SHP77 treated with DMSO at 0.1 percent for 48 hours (cell line): ENCODE data around the gene DNM2.
"Not testable (repeated sequence)": the region's sequence is repeated elsewhere in the genome, so short reads cannot be mapped to it uniquely, and the experiment has no call there.

Experiments
- DNase-seq: peaks from one replicate; lab custom pipeline; 2025; lab: John Stamatoyannopoulos, UW

The DNM2 gene

GRCh38 chr19:10817291-10818038, 99.6 kb downstream of the DNM2 start:
- DNase-seq = no peak

- DNase-seq = no peak
Observed at GRCh38 chr19:10818301-10819123, 100.6 kb downstream of the DNM2 start.

- no peak for DNase-seq
Observed at GRCh38 chr19:10819124-10820060, 101.5 kb downstream of the DNM2 start.

GRCh38 chr19:10820173-10820572, 102.3 kb downstream of the DNM2 start:
- DNase-seq = no peak

GRCh38 chr19:10823690-10824089, 105.8 kb downstream of the DNM2 start:
- DNase-seq = no peak

GRCh38 chr19:10826231-10826630, 108.4 kb downstream of the DNM2 start:
- DNase-seq = no peak

GRCh38 chr19:10826846-10827245, 109.0 kb downstream of the DNM2 start:
- no peak for DNase-seq

- no peak for DNase-seq
Observed at GRCh38 chr19:10828981-10829821, 111.3 kb downstream of the DNM2 start.

GRCh38 chr19:10829967-10830366, 112.1 kb downstream of the DNM2 start:
- DNase-seq = no peak

GRCh38 chr19:10830370-10830769, 112.5 kb downstream of the DNM2 start:
- DNase-seq = no peak

- no peak for DNase-seq
Observed at GRCh38 chr19:10830931-10831779, 113.3 kb downstream of the DNM2 start.

GRCh38 chr19:10831987-10832938, 114.4 kb downstream of the DNM2 start:
- no peak for DNase-seq

- DNase-seq = no peak
Observed at GRCh38 chr19:10832939-10833296, 115.0 kb downstream of the DNM2 start.

- peak; percentile 98 for DNase-seq
Observed at GRCh38 chr19:10835089-10835753, 117.3 kb downstream of the DNM2 start.

- DNase-seq = peak; percentile 91
Observed at GRCh38 chr19:10835754-10836478, 118.0 kb downstream of the DNM2 start, which contains the start of gene TMED1. Gene TMED1, minus strand, starts transcription at chr19:10836212. Its CDS starts 21 bp downstream, at chr19:10836191.

GRCh38 chr19:10836479-10837330, 118.8 kb downstream of the DNM2 start:
- peak; percentile 87 for DNase-seq

GRCh38 chr19:10837649-10838048, 119.8 kb downstream of the DNM2 start:
- DNase-seq = not testable (repeated sequence)
